H9 (cell line): ENCODE data around the gene GRM1. TPM values are rescaled to one million over a fixed set of nuclear protein-coding genes. Genes with fewer than 3 reads are reported as not detected.

Experiments used
- DNase-seq: peaks from one replicate; pipeline ENCODE4 v3.0.0-alpha.2; 2017
- H2AFZ ChIP-seq: one replicate; pipeline ENCODE4 v1.6.1; 2013; ENCODE audit warnings: mild to moderate bottlenecking, low read length, control low read depth, moderate library complexity
- H2AK5ac ChIP-seq: 2 replicates; pipeline ENCODE4 v1.6.1; 2013; ENCODE audit warnings: low read length, control low read depth, mixed read lengths; ENCODE audit not compliant: insufficient read length
- H2BK120ac ChIP-seq: one replicate; pipeline ENCODE4 v1.6.1; 2013; ENCODE audit warnings: low read depth, mild to moderate bottlenecking, low read length, control low read depth, inconsistent platforms; ENCODE audit not compliant: poor library complexity, severe bottlenecking
- H2BK12ac ChIP-seq: 2 replicates; pipeline ENCODE4 v1.6.1; 2013; ENCODE audit warnings: low read length, control low read depth, mixed read lengths, low read depth; ENCODE audit not compliant: insufficient read length
- H2BK15ac ChIP-seq: 2 replicates; pipeline ENCODE4 v1.6.1; 2013; ENCODE audit warnings: low read depth, low read length, control low read depth
- H2BK20ac ChIP-seq: one replicate; pipeline ENCODE4 v1.6.1; 2013; ENCODE audit warnings: low read depth, mild to moderate bottlenecking, low read length, control low read depth, inconsistent platforms; ENCODE audit not compliant: poor library complexity, severe bottlenecking
- H2BK5ac ChIP-seq: 2 replicates; pipeline ENCODE4 v1.6.1; 2013; ENCODE audit warnings: low read length, control low read depth, mixed read lengths; ENCODE audit not compliant: insufficient read length
- H3K14ac ChIP-seq: 2 replicates; pipeline ENCODE4 v1.6.1; 2013; ENCODE audit warnings: low read length, control low read depth; ENCODE audit not compliant: insufficient read depth
- H3K18ac ChIP-seq: 2 replicates; pipeline ENCODE4 v1.6.1; 2013; ENCODE audit warnings: low read depth, mild to moderate bottlenecking, mixed read lengths, low read length, control low read depth; ENCODE audit not compliant: insufficient read length
- H3K23ac ChIP-seq: 2 replicates; pipeline ENCODE4 v1.6.1; 2013; ENCODE audit warnings: low read length, control low read depth, mixed read lengths, low read depth; ENCODE audit not compliant: insufficient read length
- H3K23me2 ChIP-seq: 2 replicates; pipeline ENCODE4 v1.6.1; 2013; ENCODE audit warnings: low read depth, mild to moderate bottlenecking, mixed read lengths, low read length, control low read depth; ENCODE audit not compliant: insufficient read length, poor library complexity, severe bottlenecking
- H3K27ac ChIP-seq: 2 replicates; pipeline ENCODE4 v1.5.1; 2013; ENCODE audit warnings: low read length, control low read depth, mixed read lengths, low read depth; ENCODE audit not compliant: insufficient read length
- H3K27me3 ChIP-seq: 2 replicates; pipeline ENCODE4 v1.6.1; 2013; ENCODE audit warnings: low read length, control low read depth, inconsistent platforms; ENCODE audit not compliant: insufficient read depth
- H3K4ac ChIP-seq: 2 replicates; pipeline ENCODE4 v1.6.1; 2013; ENCODE audit warnings: low read depth, mild to moderate bottlenecking, control low read depth, inconsistent platforms, low read length, moderate library complexity
- H3K4me1 ChIP-seq: 2 replicates; pipeline ENCODE4 v1.6.1; 2013; ENCODE audit warnings: low read length, control low read depth, inconsistent platforms; ENCODE audit not compliant: insufficient read depth
- H3K4me2 ChIP-seq: 2 replicates; pipeline ENCODE4 v1.6.1; 2013; ENCODE audit warnings: low read length, control low read depth, mixed read lengths; ENCODE audit not compliant: insufficient read length, insufficient read depth
- H3K56ac ChIP-seq: 2 replicates; pipeline ENCODE4 v1.6.1; 2013; ENCODE audit warnings: low read depth, mild to moderate bottlenecking, mixed read lengths, low read length, control low read depth; ENCODE audit not compliant: insufficient read length
- H3K79me1 ChIP-seq: 2 replicates; pipeline ENCODE4 v1.6.1; 2013; ENCODE audit warnings: low read depth, mild to moderate bottlenecking, moderate library complexity, low read length, control low read depth, inconsistent platforms; ENCODE audit not compliant: insufficient read depth, poor library complexity, severe bottlenecking
- H3K79me2 ChIP-seq: 2 replicates; pipeline ENCODE4 v1.6.1; 2013; ENCODE audit warnings: low read length, control low read depth, inconsistent platforms; ENCODE audit not compliant: insufficient read depth
- H3K9ac ChIP-seq: 2 replicates; pipeline ENCODE4 v1.6.1; 2013; ENCODE audit warnings: low read length, control low read depth, mixed read lengths; ENCODE audit not compliant: insufficient read length; ENCODE audit errors: extremely low read depth
- H3K9me3 ChIP-seq: one replicate; pipeline ENCODE4 v1.6.1; 2013; ENCODE audit warnings: low read depth, low read length, inconsistent platforms; ENCODE audit not compliant: control insufficient read depth
- H3T11ph ChIP-seq: one replicate; pipeline ENCODE4 v1.6.1; 2013; ENCODE audit warnings: mild to moderate bottlenecking, low read length, control low read depth, inconsistent platforms
- H4K20me1 ChIP-seq: one replicate; pipeline ENCODE4 v1.6.1; 2013; ENCODE audit not compliant: control insufficient read depth, insufficient read length, insufficient read depth
- H4K5ac ChIP-seq: 2 replicates; pipeline ENCODE4 v1.6.1; 2013; ENCODE audit warnings: low read depth, mild to moderate bottlenecking, mixed read lengths, low read length, control low read depth; ENCODE audit not compliant: insufficient read length
- H4K8ac ChIP-seq: replicated peaks from 2 replicates; pipeline ENCODE4 v1.6.1; 2013; ENCODE audit warnings: low read length, control low read depth, mixed read lengths, low read depth; ENCODE audit not compliant: insufficient read length
- H4K91ac ChIP-seq: 2 replicates; pipeline ENCODE4 v1.6.1; 2013; ENCODE audit warnings: low read depth, mild to moderate bottlenecking, moderate library complexity, mixed read lengths, low read length, control low read depth; ENCODE audit not compliant: insufficient read length
- H3K27ac Mint-ChIP-seq, 3 experiments: 2 replicates in 2 of 3; 3 replicates in 1 of 3; pipeline ENCODE4 v1.8.0; 2020 to 2021; ENCODE audit warnings: mixed read lengths in 3 of 3, mild to moderate bottlenecking in 1 of 3, moderate library complexity in 1 of 3
- H3K27me3 Mint-ChIP-seq: 2 replicates; pipeline ENCODE4 v1.8.0; 2021; ENCODE audit warnings: low read depth, mild to moderate bottlenecking, moderate library complexity, mixed read lengths
- H3K36me3 Mint-ChIP-seq, 3 experiments: 2 replicates in 2 of 3; 3 replicates in 1 of 3; pipeline ENCODE4 v1.8.0; 2020 to 2021; ENCODE audit warnings: low read depth in 3 of 3, mixed read lengths in 3 of 3; ENCODE audit not compliant: insufficient read depth in 1 of 3
- H3K4me1 Mint-ChIP-seq, 2 experiments: 2 replicates each; pipeline ENCODE4 v1.8.0; 2020; ENCODE audit warnings: mixed read lengths in 2 of 2
- H3K4me3 Mint-ChIP-seq, 2 experiments: 2 replicates in 1 of 2; 3 replicates in 1 of 2; pipeline ENCODE4 v1.8.0; 2020 to 2021; ENCODE audit warnings: mild to moderate bottlenecking in 2 of 2, mixed read lengths in 2 of 2, moderate library complexity in 1 of 2
- H3K9me3 Mint-ChIP-seq, 2 experiments: 2 replicates in 1 of 2; 3 replicates in 1 of 2; pipeline ENCODE4 v1.8.0; 2020; ENCODE audit warnings: mild to moderate bottlenecking in 2 of 2, mixed read lengths in 2 of 2, moderate library complexity in 1 of 2
- WGBS: extraction: QIAGEN DNeasy Blood & Tissue Kit; methylation state at CpG from one replicate; pipeline ENCODE4 v1.1.7; 2013; ENCODE audit warnings: missing lambda C conversion rate, low lambda C conversion rate, mixed read lengths; ENCODE audit not compliant: insufficient read length; ENCODE audit errors: extremely low coverage; 5-methylcytosine and 5-hydroxymethylcytosine counted together
- total RNA-seq: library from RNA; stranded (reverse); gene quantifications from 2 replicates; pipeline ENCODE4 v1.2.1, GENCODE V29; 2021
- TF ChIP-seq, protein P1 (sequence below): fragments of 200-600 bp; sonication (generic); conservative IDR thresholded peaks from 3 replicates; pipeline ENCODE4 v1.8.0; 2021; ENCODE audit warnings: antibody characterized with exemption, mild to moderate bottlenecking

Gene GRM1
- total RNA-seq, 1 experiment from 2014 or later: 0.39 TPM

DNA sequence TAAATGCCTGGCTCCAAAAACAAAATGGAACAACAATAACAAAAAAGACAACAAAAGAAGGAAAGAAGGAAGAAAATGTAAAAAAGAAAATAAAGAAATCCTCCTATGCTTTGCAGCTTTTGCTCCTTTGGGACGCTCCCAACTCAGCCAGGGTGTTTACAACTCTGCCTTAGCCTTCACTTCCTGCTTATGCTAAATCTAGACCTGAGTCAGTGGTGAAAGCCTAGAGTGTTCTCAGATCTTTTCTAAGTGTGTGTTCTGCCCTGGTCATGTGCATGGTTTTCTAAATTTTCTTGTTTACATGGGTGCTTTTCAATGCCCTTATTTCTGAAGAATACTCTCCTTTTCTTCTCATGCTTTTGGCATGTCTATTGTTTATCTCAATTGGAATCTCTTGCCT is 19.5 kb upstream of the GRM1 start:
- H3T11ph ChIP-seq: no peak overlapping the region
- no peaks in the 10 kb centered on the region for H4K20me1 ChIP-seq
- no peaks in the 10 kb centered on the region for H3K4me1 Mint-ChIP-seq
- H3K23ac ChIP-seq: no peak overlapping the region
- no peaks in the 10 kb centered on the region for H3K79me1 ChIP-seq
- H3K27me3 ChIP-seq: no peaks in the 10 kb centered on the region
- no peak overlapping the region for H3K18ac ChIP-seq
- H2BK12ac ChIP-seq: no peak overlapping the region
- H3K4me2 ChIP-seq: no peak overlapping the region
- H3K27ac ChIP-seq: no peak overlapping the region
- no peak overlapping the region for H3K9ac ChIP-seq
- DNase-seq: no peak
- H3K4ac ChIP-seq: no peak overlapping the region
- no peak overlapping the region for H3K14ac ChIP-seq
- H2BK120ac ChIP-seq: no peak overlapping the region
- H3K9me3 ChIP-seq: no peaks in the 10 kb centered on the region
- H3K4me3 Mint-ChIP-seq: no peak overlapping the region
- H3K4me1 ChIP-seq: no peaks in the 10 kb centered on the region
- H3K23me2 ChIP-seq: no peaks in the 10 kb centered on the region
- H3K27ac Mint-ChIP-seq: no peak overlapping the region
- H2AFZ ChIP-seq: no peak overlapping the region
- H4K8ac ChIP-seq: no peak overlapping the region
- H3K79me2 ChIP-seq: no peaks in the 10 kb centered on the region
- H4K5ac ChIP-seq: no peak overlapping the region
- H3K36me3 Mint-ChIP-seq: peaks cover 4 to 12% (median 10%) of the 10 kb centered on the region in 3 experiments; a peak in 6 of 7 replicates
- H3K56ac ChIP-seq: no peak overlapping the region
- WGBS: no CpG with 5 or more reads among the region's 1 CpG
- H4K91ac ChIP-seq: no peak overlapping the region
- H3K9me3 Mint-ChIP-seq: peaks cover 16 to 17% of the 10 kb centered on the region in 2 experiments
- H2AK5ac ChIP-seq: no peak overlapping the region
- H2BK20ac ChIP-seq: no peak overlapping the region
- H2BK15ac ChIP-seq: no peak overlapping the region
- TF ChIP-seq, protein P1, sequence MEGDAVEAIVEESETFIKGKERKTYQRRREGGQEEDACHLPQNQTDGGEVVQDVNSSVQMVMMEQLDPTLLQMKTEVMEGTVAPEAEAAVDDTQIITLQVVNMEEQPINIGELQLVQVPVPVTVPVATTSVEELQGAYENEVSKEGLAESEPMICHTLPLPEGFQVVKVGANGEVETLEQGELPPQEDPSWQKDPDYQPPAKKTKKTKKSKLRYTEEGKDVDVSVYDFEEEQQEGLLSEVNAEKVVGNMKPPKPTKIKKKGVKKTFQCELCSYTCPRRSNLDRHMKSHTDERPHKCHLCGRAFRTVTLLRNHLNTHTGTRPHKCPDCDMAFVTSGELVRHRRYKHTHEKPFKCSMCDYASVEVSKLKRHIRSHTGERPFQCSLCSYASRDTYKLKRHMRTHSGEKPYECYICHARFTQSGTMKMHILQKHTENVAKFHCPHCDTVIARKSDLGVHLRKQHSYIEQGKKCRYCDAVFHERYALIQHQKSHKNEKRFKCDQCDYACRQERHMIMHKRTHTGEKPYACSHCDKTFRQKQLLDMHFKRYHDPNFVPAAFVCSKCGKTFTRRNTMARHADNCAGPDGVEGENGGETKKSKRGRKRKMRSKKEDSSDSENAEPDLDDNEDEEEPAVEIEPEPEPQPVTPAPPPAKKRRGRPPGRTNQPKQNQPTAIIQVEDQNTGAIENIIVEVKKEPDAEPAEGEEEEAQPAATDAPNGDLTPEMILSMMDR: no peak
- no peak overlapping the region for H2BK5ac ChIP-seq
- H3K27me3 Mint-ChIP-seq: no peaks in the 10 kb centered on the region
